GM12892 (cell line): ENCODE data around the gene MROH7.

Source experiments
- DNase-seq: peaks from one replicate; pipeline ENCODE4 v3.0.0; 2011; ENCODE audit not compliant: insufficient read length
- FAIRE-seq: peaks from 2 replicates; lab custom pipeline; 2011; peaks lifted over from hg19 to GRCh38; lab: Jason Lieb, UNC
- POLR2A ChIP-seq: IDR thresholded peaks from 2 replicates; pipeline ENCODE4 v1.6.1; 2011; ENCODE audit warnings: low read depth, low read length, control low read depth
- POLR2AphosphoS5 ChIP-seq: IDR thresholded peaks from 2 replicates; pipeline ENCODE4 v1.6.1; 2011; ENCODE audit warnings: low read depth, low read length, control low read depth
- TAF1 ChIP-seq: IDR thresholded peaks from 2 replicates; pipeline ENCODE4 v1.6.1; 2011; ENCODE audit warnings: low read depth, mild to moderate bottlenecking, control low read depth, low read length, borderline replicate concordance

MROH7 gene

GRCh38 chr1:54736685-54737084, 95.1 kb downstream of the MROH7 start:
- FAIRE-seq (no peak), DNase-seq (no peak)
- TF ChIP-seq POLR2AphosphoS5: no peak
- TF ChIP-seq POLR2A: no peak
- TF ChIP-seq TAF1: no peak

- TF ChIP-seq POLR2A: no peak
- TF ChIP-seq POLR2AphosphoS5: no peak
- no peak for TF ChIP-seq TAF1
- FAIRE-seq: no peak
- no peak for DNase-seq
Measured at GRCh38 chr1:54738244-54738643, 96.7 kb downstream of the MROH7 start.

- FAIRE-seq (no peak), DNase-seq (no peak)
- TF ChIP-seq POLR2A (no peak), TAF1 (no peak)
Measured at GRCh38 chr1:54741531-54741930, 99.9 kb downstream of the MROH7 start.

- no peak for FAIRE-seq
- TF ChIP-seq POLR2AphosphoS5 (no peak), TAF1 (no peak), POLR2A (no peak)
- DNase-seq: no peak
Measured at GRCh38 chr1:54742282-54742681, 100.7 kb downstream of the MROH7 start.

- no peak for FAIRE-seq
- no peak; the same call in 1 of the 2 replicates for TF ChIP-seq POLR2A
- 0 out of 2 replicates have a peak, but pooled peaks have one; percentile 44 for TF ChIP-seq POLR2AphosphoS5
- DNase-seq: no peak
Measured at GRCh38 chr1:54743416-54744226, 102.0 kb downstream of the MROH7 start.

- TF ChIP-seq POLR2AphosphoS5 (no peak), POLR2A (no peak), TAF1 (no peak)
- no peak for DNase-seq
- FAIRE-seq: no peak
Measured at GRCh38 chr1:54744696-54745095, 103.1 kb downstream of the MROH7 start.

GRCh38 chr1:54745274-54745673, 103.7 kb downstream of the MROH7 start:
- DNase-seq: no peak
- TF ChIP-seq POLR2A (no peak), TAF1 (no peak), POLR2AphosphoS5 (no peak)
- FAIRE-seq: no peak

GRCh38 chr1:54745864-54746263, 104.3 kb downstream of the MROH7 start:
- no peak for FAIRE-seq
- DNase-seq: no peak

GRCh38 chr1:54748094-54748835, 106.7 kb downstream of the MROH7 start:
- no peak for FAIRE-seq
- DNase-seq: no peak
- TF ChIP-seq POLR2A (no peak), TAF1 (no peak), POLR2AphosphoS5 (no peak)

More at GRCh38 chr1:54745864-54746263, 104.3 kb downstream of the MROH7 start:
- TF ChIP-seq TAF1: no peak
- no peak for TF ChIP-seq POLR2AphosphoS5
- TF ChIP-seq POLR2A: no peak

- FAIRE-seq (no peak), DNase-seq (no peak)
- no peak for TF ChIP-seq TAF1
- no peak for TF ChIP-seq POLR2AphosphoS5
- TF ChIP-seq POLR2A: no peak
Measured at GRCh38 chr1:54750596-54750995, 109.0 kb downstream of the MROH7 start.

- no peak for DNase-seq
- FAIRE-seq: no peak
- TF ChIP-seq POLR2A (no peak), TAF1 (no peak), POLR2AphosphoS5 (no peak)
Measured at GRCh38 chr1:54751426-54751825, 109.8 kb downstream of the MROH7 start.
